Calu3 (cell line): ENCODE measurements around the gene SHANK3. TPM values are rescaled to one million over a fixed set of nuclear protein-coding genes. Genes with fewer than 3 reads are reported as not detected.

Source experiments
- BruUV-seq: library from RNA; stranded (reverse); fragments of 400-500 nt; replicated peaks from 2 replicates; lab custom pipeline; 2021; lab: Mats Ljungman, UMichigan
- CTCF ChIA-PET: fragments of 300-600 bp; sonication (Branson Sonifier 250); formaldehyde crosslinking; loops from one replicate; lab custom pipeline; 2022; ENCODE audit warnings: antibody characterized with exemption; lab: Charles Lee
- DNase-seq: peaks from one replicate; pipeline ENCODE4 v3.0.0; 2022
- H3K27ac Mint-ChIP-seq: one replicate; pipeline ENCODE4 v1.8.0; 2022; ENCODE audit warnings: mixed read lengths; ENCODE audit not compliant: unreplicated experiment
- H3K27me3 Mint-ChIP-seq: one replicate; pipeline ENCODE4 v1.8.0; 2022; ENCODE audit warnings: mixed read lengths; ENCODE audit not compliant: unreplicated experiment
- H3K36me3 Mint-ChIP-seq: one replicate; pipeline ENCODE4 v1.8.0; 2022; ENCODE audit warnings: mild to moderate bottlenecking, moderate library complexity, mixed read lengths; ENCODE audit not compliant: insufficient read depth, unreplicated experiment
- H3K4me1 Mint-ChIP-seq: one replicate; pipeline ENCODE4 v1.8.0; 2022; ENCODE audit warnings: mild to moderate bottlenecking, low read depth, mixed read lengths; ENCODE audit not compliant: unreplicated experiment
- H3K4me3 Mint-ChIP-seq: one replicate; pipeline ENCODE4 v1.8.0; 2022; ENCODE audit warnings: mild to moderate bottlenecking, low read depth, moderate library complexity, mixed read lengths; ENCODE audit not compliant: unreplicated experiment
- H3K9me3 Mint-ChIP-seq: one replicate; pipeline ENCODE4 v1.8.0; 2022; ENCODE audit warnings: low read depth, mixed read lengths; ENCODE audit not compliant: unreplicated experiment
- intact Hi-C: fragments of 100-400 bp; cut with micrococcal nuclease; formaldehyde crosslinking; loops from one replicate; pipeline ENCODE4 v1.10.0; 2022; ENCODE audit not compliant: unreplicated experiment
- total RNA-seq: library from RNA; stranded (reverse); gene quantifications from 2 replicates; pipeline ENCODE4 v1.2.3, GENCODE V29; 2022
- TF ChIP-seq, protein P1 (sequence below): fragments of 200-600 bp; IDR thresholded peaks from one replicate; pipeline ENCODE4 v1.8.0; 2022; ENCODE audit warnings: antibody characterized with exemption; ENCODE audit not compliant: unreplicated experiment

Gene SHANK3
- total RNA-seq, 1 experiment from 2014 or later = 2.1 TPM

DNA sequence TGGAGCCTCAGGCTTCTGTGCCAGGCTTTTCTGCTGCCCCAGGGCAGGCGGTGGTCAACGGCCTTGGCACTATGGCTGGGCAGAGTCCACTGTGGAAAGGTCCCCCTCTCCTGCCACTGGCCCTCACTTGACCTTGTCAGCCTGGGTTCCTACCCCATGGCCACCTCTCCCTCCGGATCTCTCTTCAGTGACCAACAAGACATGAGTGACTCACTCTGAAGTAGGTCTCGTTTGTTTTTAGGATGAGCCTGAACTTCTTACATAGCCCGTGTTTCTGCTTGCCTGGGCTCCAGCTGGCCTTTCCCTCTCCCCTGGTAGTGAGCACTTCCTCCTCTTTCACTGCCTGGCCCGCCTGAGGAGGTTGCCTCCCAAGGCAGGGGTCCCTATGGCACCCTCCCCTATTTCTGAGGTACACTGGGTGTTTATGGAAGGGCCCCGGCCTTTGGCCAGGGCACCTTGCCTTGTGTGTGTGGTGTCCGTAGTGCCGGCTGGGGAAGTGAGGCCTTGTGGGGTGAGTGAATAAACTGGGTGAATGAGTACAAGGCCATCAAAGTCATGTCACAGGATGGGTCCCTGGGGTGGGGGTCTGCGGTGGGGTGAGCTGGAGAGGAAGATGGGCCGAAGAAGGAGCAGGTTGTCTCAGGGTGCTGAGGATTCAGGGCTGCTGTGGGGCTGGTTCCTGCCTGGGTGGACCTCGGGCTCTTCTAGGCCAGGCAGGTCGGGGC, 5.0 kb downstream of the SHANK3 start:
- no peak overlapping the region for H3K4me3 Mint-ChIP-seq
- CTCF ChIA-PET = no interaction called here
- no peak overlapping the region for H3K27ac Mint-ChIP-seq
- H3K9me3 Mint-ChIP-seq = no peaks in the 10 kb centered on the region
- peaks cover 6% of the 10 kb centered on the region for H3K36me3 Mint-ChIP-seq
- H3K27me3 Mint-ChIP-seq = peaks cover 32% of the 10 kb centered on the region
- TF ChIP-seq, protein P1, sequence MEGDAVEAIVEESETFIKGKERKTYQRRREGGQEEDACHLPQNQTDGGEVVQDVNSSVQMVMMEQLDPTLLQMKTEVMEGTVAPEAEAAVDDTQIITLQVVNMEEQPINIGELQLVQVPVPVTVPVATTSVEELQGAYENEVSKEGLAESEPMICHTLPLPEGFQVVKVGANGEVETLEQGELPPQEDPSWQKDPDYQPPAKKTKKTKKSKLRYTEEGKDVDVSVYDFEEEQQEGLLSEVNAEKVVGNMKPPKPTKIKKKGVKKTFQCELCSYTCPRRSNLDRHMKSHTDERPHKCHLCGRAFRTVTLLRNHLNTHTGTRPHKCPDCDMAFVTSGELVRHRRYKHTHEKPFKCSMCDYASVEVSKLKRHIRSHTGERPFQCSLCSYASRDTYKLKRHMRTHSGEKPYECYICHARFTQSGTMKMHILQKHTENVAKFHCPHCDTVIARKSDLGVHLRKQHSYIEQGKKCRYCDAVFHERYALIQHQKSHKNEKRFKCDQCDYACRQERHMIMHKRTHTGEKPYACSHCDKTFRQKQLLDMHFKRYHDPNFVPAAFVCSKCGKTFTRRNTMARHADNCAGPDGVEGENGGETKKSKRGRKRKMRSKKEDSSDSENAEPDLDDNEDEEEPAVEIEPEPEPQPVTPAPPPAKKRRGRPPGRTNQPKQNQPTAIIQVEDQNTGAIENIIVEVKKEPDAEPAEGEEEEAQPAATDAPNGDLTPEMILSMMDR = no peak
- BruUV-seq = no TSS peak
- no peak for DNase-seq
- H3K4me1 Mint-ChIP-seq = peaks cover 12% of the 10 kb centered on the region
- intact Hi-C loops = no loop called here

- peaks cover 12% of the 10 kb centered on the region for H3K4me1 Mint-ChIP-seq
- no peak overlapping the region for H3K27ac Mint-ChIP-seq
- H3K9me3 Mint-ChIP-seq = no peaks in the 10 kb centered on the region
- H3K27me3 Mint-ChIP-seq = peaks cover 27% of the 10 kb centered on the region
- DNase-seq = no peak
- no TSS peak for BruUV-seq
- no peak overlapping the region for H3K4me3 Mint-ChIP-seq
- TF ChIP-seq, protein P1 = no peak
- intact Hi-C loops = no loop called here
- peaks cover 6% of the 10 kb centered on the region for H3K36me3 Mint-ChIP-seq
- CTCF ChIA-PET = no interaction called here
Measured at GRCh38 chr22:50678218-50678650, 5.6 kb downstream of the SHANK3 start.

DNA sequence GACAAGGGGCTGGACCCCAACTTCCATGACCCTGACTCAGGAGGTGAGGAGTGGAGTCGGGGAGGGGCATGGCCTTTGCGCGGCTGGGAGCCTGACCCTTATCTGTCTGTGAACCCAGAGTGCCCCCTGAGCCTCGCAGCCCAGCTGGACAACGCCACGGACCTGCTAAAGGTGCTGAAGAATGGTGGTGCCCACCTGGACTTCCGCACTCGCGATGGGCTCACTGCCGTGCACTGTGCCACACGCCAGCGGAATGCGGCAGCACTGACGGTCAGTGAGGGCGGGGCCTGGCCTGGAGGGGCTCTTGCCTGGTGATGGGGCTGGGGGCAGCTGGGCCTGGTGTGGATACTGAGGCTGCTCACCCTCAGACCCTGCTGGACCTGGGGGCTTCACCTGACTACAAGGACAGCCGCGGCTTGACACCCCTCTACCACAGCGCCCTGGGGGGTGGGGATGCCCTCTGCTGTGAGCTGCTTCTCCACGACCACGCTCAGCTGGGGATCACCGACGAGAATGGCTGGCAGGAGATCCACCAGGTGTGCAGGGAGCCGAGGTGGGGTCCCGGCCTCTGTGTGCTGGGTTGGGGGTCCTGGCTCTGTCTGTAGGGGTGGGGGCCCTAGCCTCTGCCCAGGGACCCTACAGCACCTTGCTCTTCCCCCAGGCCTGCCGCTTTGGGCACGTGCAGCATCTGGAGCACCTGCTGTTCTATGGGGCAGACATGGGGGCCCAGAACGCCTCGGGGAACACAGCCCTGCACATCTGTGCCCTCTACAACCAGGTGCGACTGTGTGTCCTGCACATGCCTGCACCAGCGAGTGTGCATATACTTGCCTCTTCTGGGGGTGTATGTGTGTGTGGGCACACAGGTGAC, 6.3 kb downstream of the SHANK3 start:
- no TSS peak for BruUV-seq
- H3K27me3 Mint-ChIP-seq = peaks cover 30% of the 10 kb centered on the region
- no peak overlapping the region for H3K27ac Mint-ChIP-seq
- no peak for DNase-seq
- no peak overlapping the region for H3K4me3 Mint-ChIP-seq
- TF ChIP-seq, protein P1 = no peak
- H3K36me3 Mint-ChIP-seq = peaks cover 6% of the 10 kb centered on the region
- no peaks in the 10 kb centered on the region for H3K9me3 Mint-ChIP-seq
- H3K4me1 Mint-ChIP-seq = peaks cover 12% of the 10 kb centered on the region
- CTCF ChIA-PET = no interaction called here
- intact Hi-C loops = no loop called here

GRCh38 chr22:50683086-50683993, 10.7 kb downstream of the SHANK3 start:
- Mint-ChIP-seq H3K4me1 (no peaks in the 10 kb centered on the region), H3K4me3 (no peak overlapping the region), H3K36me3 (no peaks in the 10 kb centered on the region), H3K27ac (no peak overlapping the region), H3K9me3 (no peaks in the 10 kb centered on the region), H3K27me3 (peaks cover 33% of the 10 kb centered on the region)
- CTCF ChIA-PET = no interaction called here
- no peak for DNase-seq
- TF ChIP-seq, protein P1 = no peak
- BruUV-seq = no TSS peak
- intact Hi-C loops = no loop called here
